Stimulated activated CD8-positive, alpha-beta memory T cell treated with anti-CD3 and anti-CD28 coated beads, Interleukin-7, amount 100 ng/mL, for 1 hour (primary cell): Measurements from ENCODE around the gene SLC16A1.
"Not testable (repeated sequence)": the region's sequence is repeated elsewhere in the genome, so short reads cannot be mapped to it uniquely, and the experiment has no call there.

Source experiments
- DNase-seq, 2 donors: peaks; one replicate each; pipeline ENCODE4 v3.0.0-alpha.2; 2020; ENCODE audit warnings: low read depth in 2 of 2

The SLC16A1 gene

DNA sequence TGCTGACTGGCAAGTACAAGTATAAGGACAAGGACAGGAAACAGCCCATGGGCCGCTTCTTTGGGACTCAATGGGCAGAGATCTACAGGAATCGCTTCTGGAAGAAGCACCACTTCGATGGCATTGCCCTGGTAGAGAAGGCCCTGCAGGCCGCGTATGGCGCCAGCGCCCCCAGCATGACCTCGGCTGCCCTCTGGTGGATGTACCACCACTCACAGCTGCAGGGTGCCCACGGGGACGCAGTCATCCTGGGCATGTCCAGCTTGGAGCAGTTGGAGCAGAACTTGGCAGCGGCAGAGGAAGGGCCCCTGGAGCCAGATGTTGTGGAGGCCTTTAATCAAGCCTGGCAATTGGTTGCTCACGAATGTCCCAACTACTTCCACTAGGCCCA lies 32.0 kb downstream of the SLC16A1 start:
- no peak for DNase-seq

DNA sequence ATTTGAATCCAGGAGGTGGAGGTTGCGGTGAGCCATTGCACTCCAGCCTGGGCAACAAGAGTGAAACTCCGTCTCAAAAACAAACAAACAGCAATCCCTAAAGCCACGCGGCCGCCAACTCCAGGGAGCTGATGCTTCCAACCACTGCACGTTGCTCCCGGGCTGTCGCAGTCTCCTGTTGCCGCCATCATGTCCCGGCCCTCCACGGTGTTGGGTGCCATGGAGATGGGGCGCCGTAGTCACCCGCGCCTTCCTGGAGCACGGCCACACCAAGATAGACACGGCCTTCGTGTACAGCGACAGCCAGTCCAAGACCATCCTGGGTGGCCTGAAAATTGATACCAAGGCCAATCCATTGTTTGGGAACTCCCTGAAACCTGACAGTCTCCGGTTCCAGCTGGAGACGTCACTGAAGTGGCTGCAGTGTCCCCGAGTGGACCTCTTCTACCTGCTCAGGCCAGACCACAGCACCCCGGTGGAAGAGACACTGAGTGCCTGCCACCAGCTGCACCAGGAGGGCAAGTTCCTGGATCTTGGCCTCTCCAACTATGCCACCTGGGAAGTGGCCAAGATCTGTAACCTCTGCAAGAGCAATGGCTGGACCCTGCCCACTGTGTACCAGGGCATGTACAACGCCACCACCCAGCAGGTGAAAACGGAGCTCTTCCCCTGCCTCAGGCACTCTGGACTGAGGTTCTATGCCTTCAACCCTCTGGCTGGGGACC lies 32.6 kb downstream of the SLC16A1 start:
- DNase-seq, result no peak

- DNase-seq, result no peak
Observed at GRCh38 chr1:112911506-112912220, 44.3 kb downstream of the SLC16A1 start.

- no peak for DNase-seq
Observed at GRCh38 chr1:112909847-112910246, 46.1 kb downstream of the SLC16A1 start.

DNA sequence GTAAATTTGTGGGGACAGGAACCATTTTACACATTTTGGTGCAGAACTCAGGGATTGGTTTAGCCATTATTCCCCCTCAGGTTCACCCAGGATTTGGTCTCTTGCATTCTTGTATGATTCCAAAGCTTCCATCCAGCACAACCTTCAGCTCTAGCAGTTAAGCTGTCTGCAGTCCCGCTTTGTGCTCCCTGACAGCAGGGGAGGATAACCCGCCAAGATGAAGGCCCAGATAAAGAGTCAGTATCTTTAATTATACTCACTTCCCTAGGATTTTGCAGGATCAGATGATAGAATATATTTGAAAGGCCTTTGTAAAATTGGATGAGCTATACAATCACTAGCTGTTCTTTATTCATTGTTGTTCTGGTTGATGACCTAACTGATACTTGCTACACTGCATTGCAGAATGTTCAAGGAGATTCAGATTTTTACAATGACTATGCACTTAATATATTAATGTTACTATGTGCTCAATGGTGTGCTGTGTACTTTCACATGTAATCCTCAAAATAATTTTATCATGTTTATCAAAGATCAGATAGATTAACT lies 49.8 kb downstream of the SLC16A1 start:
- no peak for DNase-seq

DNA sequence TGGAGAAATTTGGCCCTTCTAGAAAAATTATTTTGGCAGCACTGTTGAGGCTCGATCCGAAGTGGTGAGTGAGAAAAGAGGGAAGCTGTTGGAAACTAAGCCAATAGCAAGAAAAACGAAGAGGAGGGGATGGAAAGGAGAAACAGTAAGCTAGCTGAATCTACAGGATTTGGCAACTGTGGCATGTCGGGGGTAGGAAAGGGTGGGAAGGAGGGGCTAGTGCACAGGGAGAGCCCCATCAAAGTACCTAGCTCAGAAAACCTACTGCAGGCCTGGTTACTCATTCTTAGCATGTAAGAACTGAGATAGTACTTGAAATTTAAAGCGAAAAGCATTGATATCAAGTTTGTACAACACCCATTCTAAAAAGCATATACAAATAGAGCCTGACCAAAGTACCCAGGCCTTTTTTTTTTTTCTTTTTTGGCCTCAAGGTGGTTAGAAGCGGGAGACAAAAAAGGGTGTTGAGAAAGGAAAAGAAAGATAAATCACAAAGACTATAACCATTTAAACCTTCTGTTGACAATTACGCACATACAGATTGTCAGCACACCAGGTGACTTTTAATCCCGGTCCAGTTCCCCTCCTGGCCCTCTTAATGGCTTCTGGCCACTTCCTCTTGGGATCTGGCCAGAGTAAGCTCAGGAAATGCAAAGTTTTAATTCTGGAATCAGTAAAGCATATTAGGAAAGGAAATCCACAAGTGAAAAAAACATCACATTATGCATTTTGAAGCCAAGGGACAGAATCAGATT lies 50.4 kb downstream of the SLC16A1 start:
- DNase-seq, result no peak

- no peak for DNase-seq
Observed at GRCh38 chr1:112904831-112905261, 51.1 kb downstream of the SLC16A1 start.

DNA sequence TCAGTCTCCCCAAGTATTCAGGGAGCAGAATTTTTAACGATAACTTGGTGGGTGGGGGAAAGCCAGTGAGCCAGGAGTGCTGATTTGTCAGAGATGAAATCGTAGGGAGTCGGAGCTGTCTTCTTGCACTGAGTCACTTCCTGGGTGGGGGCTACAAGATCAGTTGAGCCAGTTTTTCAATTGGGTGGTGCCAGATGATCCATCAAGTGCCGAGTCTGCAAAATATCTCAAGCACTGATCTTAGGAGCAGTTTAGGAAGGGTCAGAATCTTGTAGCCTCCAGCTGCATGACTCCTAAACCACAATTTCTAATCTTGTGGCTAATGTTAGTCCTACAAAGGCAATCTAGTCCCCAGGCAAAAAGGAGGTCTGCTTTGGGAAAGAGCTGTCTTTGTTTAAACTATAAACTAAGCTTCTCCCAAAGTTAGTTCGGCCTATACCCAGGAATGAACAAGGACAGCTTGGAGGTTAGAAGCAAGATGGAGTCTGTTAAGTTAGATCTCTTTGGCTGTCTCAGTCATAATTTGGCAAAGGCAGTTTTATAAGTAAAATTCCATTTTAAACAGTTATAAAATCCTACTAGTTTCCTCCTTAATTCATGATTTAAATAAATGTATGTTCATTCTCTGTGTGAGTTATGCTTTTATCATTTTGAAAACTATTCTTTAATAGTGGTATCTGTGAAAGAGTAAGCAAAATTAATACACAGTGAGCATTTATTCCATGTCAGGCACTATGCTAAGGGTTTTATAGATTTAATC lies 51.7 kb downstream of the SLC16A1 start:
- no peak for DNase-seq

GRCh38 chr1:112902221-112902620 lies 53.8 kb downstream of the SLC16A1 start:
- no peak for DNase-seq

GRCh38 chr1:112901387-112901786 lies 54.6 kb downstream of the SLC16A1 start:
- DNase-seq, result no peak

GRCh38 chr1:112896783-112897182 lies 59.2 kb downstream of the SLC16A1 start:
- DNase-seq, result no peak

GRCh38 chr1:112894561-112895011 lies 61.4 kb downstream of the SLC16A1 start:
- DNase-seq, result no peak

GRCh38 chr1:112894010-112894292 lies 62.0 kb downstream of the SLC16A1 start:
- no peak for DNase-seq

DNA sequence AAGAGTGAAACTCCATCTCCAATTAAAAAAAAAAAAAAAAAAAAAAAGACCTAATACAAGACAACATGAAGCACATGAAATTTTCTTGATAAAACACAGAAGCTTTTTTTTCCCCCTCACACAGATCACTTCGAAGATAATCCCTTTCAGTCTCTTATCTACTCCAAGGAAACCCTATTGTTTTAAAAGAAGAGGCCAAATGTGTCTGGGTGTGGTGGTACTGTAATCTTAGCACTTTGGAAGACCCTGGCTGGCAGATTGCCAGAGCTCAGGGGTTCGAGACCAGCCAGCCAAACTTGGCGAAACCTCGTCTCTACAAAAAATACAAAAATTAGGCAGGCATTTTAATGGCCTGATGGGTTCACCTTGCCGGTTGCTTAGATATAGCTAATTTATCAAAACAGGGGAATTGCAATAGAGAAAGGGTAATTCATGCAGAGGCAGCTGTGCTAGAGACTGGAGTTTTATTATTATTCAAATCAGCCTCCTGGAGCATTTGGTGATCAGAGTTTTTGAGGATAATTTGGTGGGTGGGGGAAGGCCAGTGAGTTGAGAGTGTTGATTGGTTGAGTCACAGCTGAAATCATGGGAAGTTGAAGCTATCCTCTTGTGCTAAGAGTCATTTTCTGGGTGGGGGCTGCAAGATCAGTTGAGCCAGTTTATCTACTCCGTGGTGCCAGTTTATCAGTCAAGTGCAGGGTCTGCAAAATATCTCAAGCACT lies 62.5 kb downstream of the SLC16A1 start:
- DNase-seq, result no peak

DNA sequence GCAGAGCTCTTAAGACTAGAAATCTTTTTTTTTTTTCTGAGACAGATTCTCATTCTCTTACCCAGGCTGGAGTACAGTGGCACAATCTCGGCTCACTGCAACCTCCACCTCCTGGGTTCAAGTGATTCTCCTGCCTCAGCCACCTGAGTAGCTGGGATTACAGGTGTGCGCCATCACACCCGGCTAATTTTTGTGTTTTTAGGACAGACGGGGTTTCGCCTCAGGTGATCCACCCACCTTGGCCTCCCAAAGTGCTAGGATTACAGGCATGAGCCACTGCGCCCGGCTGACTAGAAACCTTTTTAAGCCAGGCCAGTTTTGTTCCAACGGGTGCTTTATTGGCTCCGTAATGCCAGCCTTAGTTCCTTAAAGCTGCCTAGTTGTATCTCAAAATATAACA lies 66.1 kb downstream of the SLC16A1 start:
- DNase-seq, result not testable (repeated sequence)

DNA sequence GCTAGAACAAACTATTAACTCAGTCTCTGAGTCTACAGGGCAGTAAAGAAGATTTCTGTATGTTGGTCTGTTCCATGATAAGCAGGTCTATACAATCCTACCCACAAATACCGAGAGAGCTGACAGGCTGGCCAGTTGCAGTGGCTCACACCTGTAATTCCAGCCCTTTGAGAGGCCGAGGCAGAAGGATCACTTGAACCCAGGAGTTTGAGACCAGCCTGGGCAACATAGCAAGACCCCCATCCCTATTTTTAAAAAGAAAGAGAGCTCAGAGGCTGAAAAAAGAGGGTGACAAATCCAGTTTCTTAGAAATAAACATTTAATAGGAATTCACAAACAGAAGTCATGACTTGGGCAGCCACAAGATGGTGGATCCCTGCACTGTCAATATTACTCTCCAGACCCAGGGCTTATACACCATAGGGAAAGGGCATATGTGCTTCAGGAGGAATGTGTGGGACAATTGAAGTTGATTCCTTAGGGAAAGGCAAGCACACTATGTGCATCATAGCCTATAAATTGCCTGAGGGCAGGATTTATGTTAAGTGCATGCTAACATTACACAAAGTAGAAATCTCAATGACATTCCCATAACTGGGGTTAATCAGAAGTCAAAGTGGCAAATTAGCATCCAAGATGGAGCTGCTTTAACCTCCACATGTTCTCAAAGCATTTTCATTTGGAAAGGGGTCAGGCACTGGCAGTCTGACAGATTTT lies 66.8 kb downstream of the SLC16A1 start:
- no peak for DNase-seq

- no peak for DNase-seq
Observed at GRCh38 chr1:112888630-112889029, 67.4 kb downstream of the SLC16A1 start.

DNA sequence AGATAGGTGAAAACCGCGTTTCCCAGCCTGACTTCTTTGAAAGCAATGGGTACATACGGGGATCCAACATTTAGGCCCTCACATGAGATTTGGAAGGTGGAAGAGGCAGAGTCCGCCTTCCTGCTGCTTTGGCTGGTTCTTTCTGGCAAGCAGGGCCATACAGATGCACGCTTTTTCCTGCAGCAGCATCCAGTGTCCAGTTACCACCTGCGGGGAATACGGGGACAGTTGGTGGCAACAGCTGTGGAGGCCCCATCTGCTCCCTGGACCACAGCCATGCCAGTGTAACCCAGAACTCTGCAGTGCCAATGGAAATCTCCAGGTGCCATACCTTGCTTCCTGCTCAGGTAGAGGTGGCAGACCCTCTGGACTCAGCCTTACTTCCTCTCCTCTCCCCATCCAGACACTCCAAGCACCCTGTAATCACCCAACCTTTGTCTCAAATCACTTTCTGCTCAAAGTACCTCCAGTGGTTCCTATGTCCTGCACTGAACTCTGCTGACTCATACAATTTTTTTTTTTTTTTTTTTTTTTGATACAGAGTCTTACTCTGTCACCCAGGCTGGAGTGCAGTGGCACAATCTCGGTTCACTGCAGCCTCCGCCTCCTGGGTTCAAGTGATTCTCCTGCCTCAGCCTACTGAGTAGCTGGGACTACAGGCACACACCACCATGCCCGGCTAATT lies 68.3 kb downstream of the SLC16A1 start:
- no peak for DNase-seq

DNA sequence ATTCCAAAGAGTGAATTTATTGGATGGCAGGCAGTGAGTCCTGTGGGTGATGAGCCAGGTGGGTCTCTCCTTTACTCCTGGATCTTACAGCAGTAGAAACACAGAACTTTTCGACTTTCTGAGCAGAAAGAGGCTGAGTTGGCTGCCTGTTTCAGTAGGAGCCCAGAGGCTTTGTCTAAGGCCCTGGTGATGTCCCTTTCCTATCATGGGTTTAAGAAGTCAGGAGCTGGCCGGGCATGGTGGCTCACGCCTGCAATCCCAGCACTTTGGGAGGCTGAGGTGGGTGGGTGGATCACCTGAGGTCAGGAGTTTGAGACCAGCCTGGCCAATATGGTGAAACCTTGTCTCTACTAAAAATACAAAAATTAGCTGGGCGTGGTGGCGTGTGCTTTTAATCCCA lies 71.0 kb downstream of the SLC16A1 start:
- not testable (repeated sequence) for DNase-seq

DNA sequence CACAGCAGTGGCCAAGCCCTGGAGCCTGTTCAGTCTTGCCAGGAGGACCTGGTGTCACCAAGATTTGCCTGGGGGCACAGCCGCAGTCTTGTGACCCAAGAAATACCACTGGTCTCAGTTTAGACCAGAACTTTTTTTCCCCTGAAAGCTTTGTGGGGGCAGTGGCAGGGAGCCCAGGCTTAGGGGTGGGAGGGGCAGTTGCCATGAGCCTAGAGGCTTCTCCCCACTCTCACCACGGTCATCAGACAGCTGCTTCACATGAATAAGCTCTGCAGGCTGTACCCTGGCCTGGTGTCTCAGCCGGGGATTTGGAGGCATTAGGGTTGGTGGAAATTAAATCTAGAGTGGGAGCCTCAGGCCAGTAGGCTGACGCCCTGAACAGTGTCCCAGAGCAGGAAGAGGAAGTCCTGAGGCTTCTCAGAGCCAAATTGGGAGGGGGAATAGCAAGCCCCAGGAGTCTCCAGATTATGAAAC lies 73.7 kb downstream of the SLC16A1 start:
- no peak for DNase-seq
